Uterus (tissue), 4 donors: Measurements from ENCODE around the gene PPP3CB. TPM values are rescaled to one million over a fixed set of nuclear protein-coding genes. Genes with fewer than 3 reads are reported as not detected.

Source experiments
- DNase-seq, 2 donors: peaks; one replicate each; pipeline ENCODE4 v3.0.0-alpha.2; 2019 to 2020
- H3K27ac ChIP-seq, 2 donors: fragments of 200-600 bp; sonication (generic); 1 replicate in 1 of 2; 2 replicates in 1 of 2; pipeline ENCODE4 v1.5.1; 2016 to 2018
- H3K27me3 ChIP-seq, 2 donors: fragments of 200-600 bp; sonication (generic); one replicate each; pipeline ENCODE4 v1.5.1; 2018 to 2019; ENCODE audit warnings: control low read depth in 1 of 2
- H3K36me3 ChIP-seq, 2 donors: fragments of 200-600 bp; sonication (generic); one replicate each; pipeline ENCODE4 v1.5.1; 2019; ENCODE audit warnings: control low read depth in 1 of 2
- H3K4me1 ChIP-seq, 2 donors: fragments of 200-600 bp; sonication (generic); one replicate each; pipeline ENCODE4 v1.5.1; 2018 to 2019; ENCODE audit warnings: control low read depth in 1 of 2
- H3K4me3 ChIP-seq, 2 donors: fragments of 200-600 bp; sonication (generic); 1 replicate in 1 of 2; 2 replicates in 1 of 2; pipeline ENCODE4 v1.5.1; 2018 to 2019; ENCODE audit warnings: mild to moderate bottlenecking in 1 of 2
- H3K9me3 ChIP-seq, 2 donors: fragments of 200-600 bp; sonication (generic); one replicate each; pipeline ENCODE4 v1.5.1; 2019; ENCODE audit warnings: control low read depth in 1 of 2
- POLR2A ChIP-seq, 2 donors: fragments of 450-650 bp; IDR thresholded peaks; one replicate each; pipeline ENCODE4 v1.6.1; 2016; ENCODE audit warnings: antibody characterized with exemption in 2 of 2, mild to moderate bottlenecking in 1 of 2, moderate library complexity in 1 of 2
- intact Hi-C: fragments of 100-400 bp; cut with DNase I; formaldehyde crosslinking; loops from one replicate; pipeline ENCODE4 v1.15.1; 2023; ENCODE audit warnings: low total_unique reads
- total RNA-seq, 4 donors: library from RNA; depleted of rRNA in 3 of 4; stranded (reverse); fragments of >200 nt in 3 of 4; gene quantifications; one replicate each; pipeline versions ENCODE4 v1.1.0 to v1.2.4, GENCODE V29; 2014 to 2023
- TF ChIP-seq, protein P1 (sequence below), 4 experiments: fragments of 200-600 bp in 2 of 4; fragments of 450-650 bp in 2 of 4; sonication (generic) in 2 of 4; IDR thresholded peaks; one replicate each; pipeline ENCODE4 v1.5.1; 2016 to 2019; ENCODE audit warnings: antibody characterized with exemption in 4 of 4, mild to moderate bottlenecking in 2 of 4, moderate library complexity in 1 of 4
- donor health status: DM: yes; HTN: yes; CAD: no.

PPP3CB gene
- total RNA-seq, 4 donors from 2014 or later: 40.0 to 80.5 (median 70.1) TPM

DNA sequence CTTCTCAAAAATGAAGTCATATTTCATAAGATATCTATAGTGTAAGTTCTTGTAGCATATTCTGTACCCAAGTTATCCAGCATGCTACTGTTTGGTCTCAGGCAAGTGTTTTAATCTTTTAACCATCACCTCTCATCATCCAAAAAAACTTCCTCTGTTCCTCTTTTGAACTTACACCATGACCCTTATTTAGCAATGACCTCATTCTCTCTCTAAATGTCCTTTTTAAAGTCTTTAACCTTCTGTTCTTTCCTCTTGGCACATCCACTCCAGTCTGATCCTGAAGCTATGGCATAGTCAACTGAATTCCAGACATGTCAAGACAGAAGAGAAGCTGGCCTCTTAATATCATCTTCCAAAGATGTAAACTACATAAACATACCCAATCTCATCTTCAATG is 26.2 kb downstream of the PPP3CB start:
- intact Hi-C loops: no loop called here
- H3K4me3 ChIP-seq: no peak overlapping the region
- DNase-seq: no peak
- H3K4me1 ChIP-seq: no peaks in the 10 kb centered on the region
- no peaks in the 10 kb centered on the region for H3K9me3 ChIP-seq
- TF ChIP-seq POLR2A (IDR thresholded peaks at IDR 0.05): no peak
- TF ChIP-seq, protein P1, sequence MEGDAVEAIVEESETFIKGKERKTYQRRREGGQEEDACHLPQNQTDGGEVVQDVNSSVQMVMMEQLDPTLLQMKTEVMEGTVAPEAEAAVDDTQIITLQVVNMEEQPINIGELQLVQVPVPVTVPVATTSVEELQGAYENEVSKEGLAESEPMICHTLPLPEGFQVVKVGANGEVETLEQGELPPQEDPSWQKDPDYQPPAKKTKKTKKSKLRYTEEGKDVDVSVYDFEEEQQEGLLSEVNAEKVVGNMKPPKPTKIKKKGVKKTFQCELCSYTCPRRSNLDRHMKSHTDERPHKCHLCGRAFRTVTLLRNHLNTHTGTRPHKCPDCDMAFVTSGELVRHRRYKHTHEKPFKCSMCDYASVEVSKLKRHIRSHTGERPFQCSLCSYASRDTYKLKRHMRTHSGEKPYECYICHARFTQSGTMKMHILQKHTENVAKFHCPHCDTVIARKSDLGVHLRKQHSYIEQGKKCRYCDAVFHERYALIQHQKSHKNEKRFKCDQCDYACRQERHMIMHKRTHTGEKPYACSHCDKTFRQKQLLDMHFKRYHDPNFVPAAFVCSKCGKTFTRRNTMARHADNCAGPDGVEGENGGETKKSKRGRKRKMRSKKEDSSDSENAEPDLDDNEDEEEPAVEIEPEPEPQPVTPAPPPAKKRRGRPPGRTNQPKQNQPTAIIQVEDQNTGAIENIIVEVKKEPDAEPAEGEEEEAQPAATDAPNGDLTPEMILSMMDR (IDR thresholded peaks at IDR 0.05): no peak
- no peaks in the 10 kb centered on the region for H3K27me3 ChIP-seq
- H3K36me3 ChIP-seq: no peaks in the 10 kb centered on the region
- H3K27ac ChIP-seq: no peak overlapping the region

DNA sequence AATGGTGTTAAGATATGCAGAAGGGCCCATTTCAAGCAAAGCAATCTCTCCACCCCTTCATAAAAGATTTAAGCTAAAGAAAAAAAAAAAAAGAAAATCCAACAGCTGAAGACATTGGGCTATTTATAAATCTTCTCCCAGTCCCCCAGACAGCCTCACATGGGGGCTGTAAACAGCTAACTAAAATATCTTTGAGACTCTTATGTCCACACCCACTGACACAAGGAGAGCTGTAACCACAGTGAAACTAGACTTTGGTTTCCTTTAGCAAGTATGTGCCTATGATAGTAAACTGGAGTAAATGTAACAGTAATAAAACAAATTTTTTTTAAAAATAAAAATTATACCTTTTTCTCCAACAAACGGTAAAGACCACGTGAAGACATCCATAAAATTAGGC is 28.6 kb downstream of the PPP3CB start:
- Histone ChIP-seq H3K36me3 (no peaks in the 10 kb centered on the region), H3K4me3 (no peak overlapping the region), H3K9me3 (no peaks in the 10 kb centered on the region), H3K27me3 (no peaks in the 10 kb centered on the region), H3K4me1 (no peaks in the 10 kb centered on the region), H3K27ac (no peak overlapping the region)
- intact Hi-C loops: no loop called here
- no peak for TF ChIP-seq POLR2A (IDR thresholded peaks at IDR 0.05)
- TF ChIP-seq, protein P1 (IDR thresholded peaks at IDR 0.05): no peak
- DNase-seq: no peak

DNA sequence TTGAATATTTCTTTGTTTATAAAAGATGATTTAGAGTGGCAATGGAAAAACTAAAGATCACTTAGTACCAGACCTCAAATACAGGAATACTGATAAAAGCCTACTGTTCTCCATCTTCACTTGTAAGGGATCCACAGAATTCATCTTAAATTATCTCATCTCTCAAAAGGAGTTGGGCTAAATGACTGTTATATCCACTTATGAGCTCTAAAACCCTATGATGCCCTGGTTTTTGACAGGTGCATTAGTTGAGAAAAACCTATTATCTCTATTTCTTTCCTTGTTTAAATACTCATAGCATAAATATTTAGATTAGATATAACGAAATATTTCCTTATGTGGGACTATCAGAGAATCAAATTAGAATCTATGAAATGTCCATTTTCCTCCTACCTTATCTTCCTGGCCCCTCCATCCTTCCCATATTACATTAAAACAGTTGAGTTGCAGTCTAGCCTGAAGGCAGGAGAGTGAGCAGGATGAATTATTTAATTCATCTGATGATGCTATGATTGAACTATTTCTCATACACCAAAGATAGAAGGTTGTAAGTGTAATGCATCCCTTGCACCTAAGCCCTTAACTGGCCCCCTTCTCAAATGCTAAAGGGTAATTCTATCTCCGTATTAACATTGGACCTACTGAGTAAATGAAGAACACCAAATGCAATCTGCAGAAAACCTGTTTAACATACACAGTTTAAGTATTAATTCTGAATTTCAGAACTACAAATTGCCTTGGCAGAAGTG is 29.7 kb downstream of the PPP3CB start:
- no peak for DNase-seq
- Histone ChIP-seq H3K27me3 (no peaks in the 10 kb centered on the region), H3K9me3 (no peaks in the 10 kb centered on the region), H3K4me1 (no peaks in the 10 kb centered on the region), H3K4me3 (no peak overlapping the region), H3K27ac (no peak overlapping the region), H3K36me3 (no peaks in the 10 kb centered on the region)
- intact Hi-C loops: no loop called here
- TF ChIP-seq, protein P1 (IDR thresholded peaks at IDR 0.05): no peak
- no peak for TF ChIP-seq POLR2A (IDR thresholded peaks at IDR 0.05)

DNA sequence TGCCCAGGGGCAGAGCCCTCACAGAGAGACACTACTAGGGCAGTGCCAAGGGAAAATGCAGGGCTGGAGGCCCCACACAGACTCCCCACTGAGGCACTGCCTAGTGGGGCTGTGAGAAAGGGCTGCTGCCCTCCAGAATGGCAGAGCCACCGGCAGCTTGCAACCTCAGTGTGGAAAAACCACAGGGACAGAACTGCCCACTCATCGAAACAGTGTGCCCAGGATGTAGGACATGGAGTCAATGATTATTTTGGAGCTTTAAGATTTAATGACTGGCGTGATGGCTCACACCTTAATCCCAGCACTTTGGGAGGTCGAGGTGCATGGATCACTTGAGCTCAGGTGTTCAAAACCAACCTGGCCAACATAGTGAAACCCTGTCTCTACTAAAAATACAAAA is 34.9 kb downstream of the PPP3CB start:
- no peak overlapping the region for H3K27ac ChIP-seq
- no peak for DNase-seq
- H3K4me1 ChIP-seq: no peaks in the 10 kb centered on the region
- no peaks in the 10 kb centered on the region for H3K9me3 ChIP-seq
- TF ChIP-seq POLR2A (IDR thresholded peaks at IDR 0.05): no peak
- TF ChIP-seq, protein P1 (IDR thresholded peaks at IDR 0.05): no peak
- intact Hi-C loops: no loop called here
- H3K27me3 ChIP-seq: no peaks in the 10 kb centered on the region
- H3K36me3 ChIP-seq: no peaks in the 10 kb centered on the region
- H3K4me3 ChIP-seq: no peak overlapping the region

DNA sequence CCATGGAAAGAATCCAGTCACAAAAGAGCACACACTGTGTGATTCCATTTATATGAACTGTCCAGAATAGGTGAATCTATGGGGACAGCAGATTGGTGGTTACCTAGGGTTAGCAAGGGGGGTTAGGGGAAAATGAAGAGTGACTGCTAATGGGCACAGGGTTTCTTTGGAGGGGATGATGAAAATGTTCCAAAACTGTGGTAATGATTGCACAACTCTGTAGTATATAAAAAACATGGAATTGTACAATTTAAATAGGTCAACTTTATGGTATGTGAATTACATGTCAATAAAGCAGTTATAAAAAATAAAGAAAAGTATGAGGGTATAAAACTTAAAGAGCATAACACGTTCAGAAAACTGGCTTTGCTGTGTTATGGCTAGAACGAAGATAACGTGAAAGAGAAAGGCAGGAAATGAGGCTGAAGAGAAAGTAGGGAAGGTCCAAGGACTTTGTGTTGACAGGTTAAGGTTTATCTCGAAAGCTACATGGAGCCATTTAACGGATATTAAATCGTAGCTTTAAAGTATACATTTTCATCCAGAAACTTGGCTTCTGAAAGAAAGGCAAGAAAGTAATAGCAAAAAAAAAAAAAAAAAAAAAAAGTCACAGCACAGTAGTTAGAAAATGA is 36.0 kb downstream of the PPP3CB start:
- no peaks in the 10 kb centered on the region for H3K9me3 ChIP-seq
- no peaks in the 10 kb centered on the region for H3K27me3 ChIP-seq
- no peak overlapping the region for H3K27ac ChIP-seq
- TF ChIP-seq, protein P1 (IDR thresholded peaks at IDR 0.05): no peak
- TF ChIP-seq POLR2A (IDR thresholded peaks at IDR 0.05): no peak
- no peak for DNase-seq
- intact Hi-C loops: no loop called here
- no peaks in the 10 kb centered on the region for H3K36me3 ChIP-seq
- no peaks in the 10 kb centered on the region for H3K4me1 ChIP-seq
- no peak overlapping the region for H3K4me3 ChIP-seq
